NCI-H2196 (cell line): ENCODE data around the gene POLR3G.

Source experiments
- DNase-seq: peaks from one replicate; lab custom pipeline; 2025; ENCODE audit not compliant: unreplicated experiment; lab: John Stamatoyannopoulos, UW

POLR3G gene

GRCh38 chr5:90474235-90475107 is at the start of gene POLR3G, which contains the start of gene MBLAC2:
POLR3G (plus strand) TSS chr5:90474864; CDS start chr5:90485568, 10,704 bp downstream.
MBLAC2 (minus strand) TSS chr5:90474771; CDS start chr5:90474292, 479 bp downstream.
- DNase-seq: peak; percentile 73

GRCh38 chr5:90434116-90434714 is 40.4 kb upstream of the POLR3G start:
- no peak for DNase-seq

GRCh38 chr5:90437663-90438062 is 37.0 kb upstream of the POLR3G start:
- no peak for DNase-seq

- DNase-seq: peak; percentile 4
These were observed 36.6 kb upstream of the POLR3G start for GRCh38 chr5:90438100-90438499.

GRCh38 chr5:90440644-90441043 is 34.0 kb upstream of the POLR3G start:
- no peak for DNase-seq

GRCh38 chr5:90446961-90447360 is 27.7 kb upstream of the POLR3G start:
- DNase-seq: no peak

- no peak for DNase-seq
These were observed 13.4 kb upstream of the POLR3G start for GRCh38 chr5:90461288-90461687.

- no peak for DNase-seq
These were observed 1.8 kb upstream of the POLR3G start for GRCh38 chr5:90472783-90473395.

- no peak for DNase-seq
These were observed 1.0 kb upstream of the POLR3G start for GRCh38 chr5:90473396-90474234.

- no peak for DNase-seq
These were observed 844 bp downstream of the POLR3G start for GRCh38 chr5:90475436-90475980.

- DNase-seq: no peak
These were observed 1.7 kb downstream of the POLR3G start for GRCh38 chr5:90476391-90476790.

- no peak for DNase-seq
These were observed 2.4 kb downstream of the POLR3G start for GRCh38 chr5:90477073-90477472.

GRCh38 chr5:90477621-90478215 is 3.1 kb downstream of the POLR3G start:
- no peak for DNase-seq

GRCh38 chr5:90479611-90480385 is 5.1 kb downstream of the POLR3G start:
- no peak for DNase-seq

GRCh38 chr5:90480699-90481098 is 6.0 kb downstream of the POLR3G start:
- DNase-seq: no peak

GRCh38 chr5:90483206-90483605 is 8.5 kb downstream of the POLR3G start:
- no peak for DNase-seq

GRCh38 chr5:90484540-90484939 is 9.9 kb downstream of the POLR3G start:
- no peak for DNase-seq

GRCh38 chr5:90488791-90489190 is 14.1 kb downstream of the POLR3G start:
- no peak for DNase-seq

- DNase-seq: no peak
These were observed 19.4 kb downstream of the POLR3G start for GRCh38 chr5:90494043-90494442.

GRCh38 chr5:90495146-90495545 is 20.5 kb downstream of the POLR3G start:
- no peak for DNase-seq
